Chondrocyte (in vitro differentiated cells): ENCODE data around the gene ARHGEF17. TPM values are rescaled to one million over a fixed set of nuclear protein-coding genes. Genes with fewer than 3 reads are reported as not detected.

Experiments
- DNase-seq: peaks from one replicate; pipeline ENCODE4 v3.0.0; 2021; ENCODE audit warnings: mixed read lengths, low spot score
- H3K27ac Mint-ChIP-seq: one replicate; pipeline ENCODE4 v1.8.0; 2021; ENCODE audit warnings: mild to moderate bottlenecking, moderate library complexity, mixed read lengths; ENCODE audit not compliant: unreplicated experiment
- H3K27me3 Mint-ChIP-seq: 2 replicates; pipeline ENCODE4 v1.8.0; 2021; ENCODE audit warnings: low read depth, mixed read lengths
- H3K36me3 Mint-ChIP-seq: 2 replicates; pipeline ENCODE4 v1.8.0; 2021; ENCODE audit warnings: low read depth, mixed read lengths
- H3K4me1 Mint-ChIP-seq: 2 replicates; pipeline ENCODE4 v1.8.0; 2021; ENCODE audit warnings: low read depth, mild to moderate bottlenecking, mixed read lengths
- H3K4me3 Mint-ChIP-seq: one replicate; pipeline ENCODE4 v1.8.0; 2021; ENCODE audit warnings: mild to moderate bottlenecking, moderate library complexity, mixed read lengths; ENCODE audit not compliant: unreplicated experiment
- H3K9me3 Mint-ChIP-seq: 2 replicates; pipeline ENCODE4 v1.8.0; 2021; ENCODE audit warnings: low read depth, mixed read lengths
- CTCF ChIP-seq: fragments of 200-600 bp; sonication (generic); IDR thresholded peaks from 2 replicates; pipeline ENCODE4 v1.5.0; 2021; ENCODE audit warnings: antibody characterized with exemption, mild to moderate bottlenecking, moderate library complexity
- total RNA-seq: library from RNA; stranded (reverse); gene quantifications from 3 replicates; pipeline ENCODE4 v1.2.1, GENCODE V29; 2021

ARHGEF17 gene
- total RNA-seq, 1 donor from 2014 or later: 114 TPM

GRCh38 chr11:73275381-73275750, 32.7 kb upstream of the ARHGEF17 start:
- Mint-ChIP-seq H3K36me3 (no peaks in the 10 kb centered on the region), H3K4me1 (peaks cover 8% of the 10 kb centered on the region), H3K9me3 (no peaks in the 10 kb centered on the region), H3K27me3 (no peaks in the 10 kb centered on the region), H3K27ac (no peak overlapping the region), H3K4me3 (no peak overlapping the region)
- DNase-seq: no peak
- no peak for TF ChIP-seq CTCF

- Mint-ChIP-seq H3K27me3 (no peaks in the 10 kb centered on the region), H3K9me3 (no peaks in the 10 kb centered on the region), H3K27ac (no peak overlapping the region), H3K4me3 (no peak overlapping the region), H3K36me3 (no peaks in the 10 kb centered on the region), H3K4me1 (no peaks in the 10 kb centered on the region)
- no peak for DNase-seq
- TF ChIP-seq CTCF: no peak
These were observed 30.6 kb upstream of the ARHGEF17 start for GRCh38 chr11:73277467-73277866.

GRCh38 chr11:73280626-73281025, 27.4 kb upstream of the ARHGEF17 start:
- no peak overlapping the region for H3K27ac Mint-ChIP-seq
- no peak for TF ChIP-seq CTCF

GRCh38 chr11:73281201-73281741, 26.8 kb upstream of the ARHGEF17 start:
- Mint-ChIP-seq H3K36me3 (no peaks in the 10 kb centered on the region), H3K27ac (no peak overlapping the region), H3K9me3 (no peaks in the 10 kb centered on the region), H3K27me3 (no peaks in the 10 kb centered on the region), H3K4me1 (no peaks in the 10 kb centered on the region), H3K4me3 (no peak overlapping the region)
- no peak for TF ChIP-seq CTCF
- DNase-seq: no peak

More at GRCh38 chr11:73280626-73281025, 27.4 kb upstream of the ARHGEF17 start:
- Mint-ChIP-seq H3K27me3 (no peaks in the 10 kb centered on the region), H3K4me1 (no peaks in the 10 kb centered on the region), H3K36me3 (no peaks in the 10 kb centered on the region), H3K9me3 (no peaks in the 10 kb centered on the region), H3K4me3 (no peak overlapping the region)
- DNase-seq: no peak

- Mint-ChIP-seq H3K4me3 (no peak overlapping the region), H3K4me1 (no peaks in the 10 kb centered on the region), H3K9me3 (no peaks in the 10 kb centered on the region), H3K27me3 (no peaks in the 10 kb centered on the region), H3K27ac (no peak overlapping the region), H3K36me3 (no peaks in the 10 kb centered on the region)
- DNase-seq: no peak
- TF ChIP-seq CTCF: no peak
These were observed 26.0 kb upstream of the ARHGEF17 start for GRCh38 chr11:73281796-73282660.
